Stimulated activated CD4-positive, alpha-beta T cell treated with anti-CD3 and anti-CD28 coated beads, TNF-alpha, amount 100 ng/mL, for 48 hours (primary cell): ENCODE results near the gene PSMD12.
"Not testable (repeated sequence)": the region's sequence is repeated elsewhere in the genome, so short reads cannot be mapped to it uniquely, and the experiment has no call there.

Experiments
- DNase-seq, 3 donors: peaks; one replicate each; pipeline ENCODE4 v3.0.0-alpha.2; 2020; ENCODE audit warnings: low read depth in 3 of 3

PSMD12 gene

GRCh38 chr17:67366193-67367157 is at the start of gene PSMD12:
Gene PSMD12 (minus strand): TSS chr17:67366577. CDS start chr17:67366519, 58 bp downstream.
- peak; percentile 86 to 91 (median 91) for DNase-seq

- no peak for DNase-seq
Observed at GRCh38 chr17:67415291-67415690, 48.9 kb upstream of the PSMD12 start.

GRCh38 chr17:67414559-67414958 is 48.2 kb upstream of the PSMD12 start:
- DNase-seq, result no peak

GRCh38 chr17:67414130-67414529 is 47.8 kb upstream of the PSMD12 start:
- no peak for DNase-seq

- DNase-seq, result no peak
Observed at GRCh38 chr17:67413388-67413787, 47.0 kb upstream of the PSMD12 start.

GRCh38 chr17:67412941-67413340 is 46.6 kb upstream of the PSMD12 start:
- no peak for DNase-seq

GRCh38 chr17:67412032-67412431 is 45.7 kb upstream of the PSMD12 start:
- no peak for DNase-seq

- DNase-seq, result no peak
Observed at GRCh38 chr17:67411397-67411796, 45.0 kb upstream of the PSMD12 start.

- not testable (repeated sequence) for DNase-seq
Observed at GRCh38 chr17:67408455-67408830, 42.1 kb upstream of the PSMD12 start.

- DNase-seq, result no peak
Observed at GRCh38 chr17:67403483-67403882, 37.1 kb upstream of the PSMD12 start.

- no peak for DNase-seq
Observed at GRCh38 chr17:67403065-67403464, 36.7 kb upstream of the PSMD12 start.

GRCh38 chr17:67401598-67402504 is 35.5 kb upstream of the PSMD12 start:
- DNase-seq, result no peak

- DNase-seq, result no peak
Observed at GRCh38 chr17:67401106-67401505, 34.7 kb upstream of the PSMD12 start.

GRCh38 chr17:67400193-67400592 is 33.8 kb upstream of the PSMD12 start:
- no peak for DNase-seq

GRCh38 chr17:67399676-67400075 is 33.3 kb upstream of the PSMD12 start:
- DNase-seq, result no peak

- no peak for DNase-seq
Observed at GRCh38 chr17:67393809-67394397, 27.5 kb upstream of the PSMD12 start.

- no peak for DNase-seq
Observed at GRCh38 chr17:67392111-67392510, 25.7 kb upstream of the PSMD12 start.

GRCh38 chr17:67390646-67391361 is 24.4 kb upstream of the PSMD12 start:
- DNase-seq, result peak in 2 of 3 donors; percentile 53 to 57

GRCh38 chr17:67390006-67390645 is 23.7 kb upstream of the PSMD12 start:
- no peak for DNase-seq

- DNase-seq, result no peak
Observed at GRCh38 chr17:67388986-67389385, 22.6 kb upstream of the PSMD12 start.

- not testable (repeated sequence) for DNase-seq
Observed at GRCh38 chr17:67388536-67388935, 22.2 kb upstream of the PSMD12 start.
